PC-9 (cell line): ENCODE data around the gene HUS1.

Experiments
- CTCF ChIP-seq: fragments of 200-600 bp; sonication (generic); conservative IDR thresholded peaks from 2 replicates; pipeline ENCODE4 v1.6.1; 2017; ENCODE audit warnings: mixed run types, antibody characterized with exemption, mild to moderate bottlenecking, moderate library complexity
- EZH2 ChIP-seq: fragments of 200-600 bp; sonication (generic); IDR thresholded peaks from 2 replicates; pipeline ENCODE4 v1.8.0; 2017; ENCODE audit warnings: antibody characterized with exemption, low read depth

GRCh38 chr7:47991270-47991669 lies 11.9 kb upstream of the HUS1 start:
- TF ChIP-seq CTCF = no peak
- no peak for TF ChIP-seq EZH2
